Stimulated activated CD4-positive, alpha-beta T cell treated with anti-CD3 and anti-CD28 coated beads, Interleukin-4, amount 100 ng/mL, for 24 hours (primary cell): ENCODE measurements around the gene C1orf115.
"Not testable (repeated sequence)": the region's sequence is repeated elsewhere in the genome, so short reads cannot be mapped to it uniquely, and the experiment has no call there.

Experiments
- DNase-seq: peaks from one replicate; pipeline ENCODE4 v3.0.0-alpha.2; 2020

The C1orf115 gene

GRCh38 chr1:220730486-220730885 is 40.3 kb downstream of the C1orf115 start:
- DNase-seq = no peak

DNA sequence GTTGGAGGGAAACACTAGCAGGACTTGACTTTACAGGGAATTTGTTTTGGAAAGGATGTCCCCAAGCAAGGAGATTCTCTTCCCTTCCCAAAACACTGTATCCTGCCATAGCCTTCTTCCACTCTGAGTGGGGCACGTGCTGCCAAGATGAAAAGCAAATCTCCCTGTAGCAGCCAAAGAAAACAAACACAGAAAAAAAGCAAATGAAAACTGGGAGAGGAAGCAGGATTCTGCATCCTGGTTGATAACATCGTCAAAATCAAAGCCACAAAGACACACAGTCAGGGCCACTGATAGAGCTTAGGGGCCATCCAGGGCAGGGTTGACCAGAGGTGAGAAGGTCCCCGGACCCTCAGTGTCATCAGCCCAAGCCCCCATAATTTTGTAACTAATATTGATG is 42.0 kb downstream of the C1orf115 start:
- no peak for DNase-seq

GRCh38 chr1:220732621-220733020 is 42.5 kb downstream of the C1orf115 start:
- DNase-seq = no peak

DNA sequence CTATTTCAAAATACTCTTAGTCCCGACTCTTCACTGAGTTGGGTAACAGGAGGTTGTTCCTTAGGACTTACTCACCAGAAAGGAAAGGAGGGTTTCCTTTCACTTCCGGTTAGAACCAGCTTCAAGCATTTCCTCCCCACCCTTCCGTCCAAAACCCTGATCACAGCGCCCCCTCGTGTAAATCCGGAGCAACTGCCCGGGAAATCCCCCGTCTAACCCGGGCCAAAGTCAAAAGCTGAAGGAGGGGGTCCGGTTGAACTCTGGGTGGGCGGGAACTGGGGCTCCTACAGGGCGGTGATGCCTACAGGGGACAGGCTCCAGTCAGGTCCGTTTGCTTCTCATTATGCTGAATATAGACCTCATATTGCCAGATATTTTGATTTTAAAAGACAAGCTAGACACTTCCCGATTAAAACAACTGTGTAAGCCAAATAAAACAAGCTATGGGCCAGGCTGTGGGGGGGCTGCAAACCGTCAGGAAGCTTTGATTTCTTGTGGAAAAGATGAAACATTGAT is 43.0 kb downstream of the C1orf115 start:
- peak; percentile 78 for DNase-seq

- DNase-seq = no peak
These were observed 44.6 kb downstream of the C1orf115 start for GRCh38 chr1:220734571-220735326.

DNA sequence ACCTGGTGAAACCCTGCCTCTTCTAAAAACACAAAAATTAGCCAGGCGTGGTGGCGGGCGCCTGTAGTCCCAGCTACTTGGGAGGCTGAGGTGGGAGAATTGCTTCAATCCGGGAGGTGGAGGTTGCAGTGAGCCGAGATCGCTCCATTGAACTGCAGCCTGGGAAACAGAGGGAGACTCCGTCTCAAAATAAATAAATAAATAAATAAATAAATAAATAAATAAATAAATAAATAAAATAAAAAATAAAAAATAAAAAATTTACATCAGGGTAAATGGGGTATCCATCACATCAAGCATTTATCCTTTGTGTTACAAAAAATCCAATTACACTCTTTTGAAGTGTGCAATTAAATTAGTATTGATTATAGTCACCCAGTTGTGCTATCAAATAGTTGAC is 46.1 kb downstream of the C1orf115 start:
- not testable (repeated sequence) for DNase-seq

DNA sequence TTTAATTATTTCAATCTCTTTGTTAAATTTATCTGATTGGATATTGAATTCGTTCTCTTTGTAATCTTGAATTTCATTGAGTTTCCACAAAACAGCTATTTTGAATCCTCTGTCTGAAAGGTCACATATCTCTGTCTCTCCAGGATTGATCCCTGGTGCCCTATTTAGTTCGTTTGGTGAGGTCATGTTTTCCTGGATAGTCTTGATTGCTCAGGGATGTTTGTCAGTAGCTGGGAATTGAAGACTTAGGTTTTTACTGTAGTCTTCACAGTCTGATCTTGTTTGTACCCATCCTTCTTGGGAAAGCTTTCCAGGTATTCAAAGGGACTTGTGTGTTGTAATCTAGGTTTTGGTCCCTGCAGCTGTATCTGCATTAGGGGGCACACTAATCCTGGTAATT is 51.2 kb downstream of the C1orf115 start:
- no peak for DNase-seq

DNA sequence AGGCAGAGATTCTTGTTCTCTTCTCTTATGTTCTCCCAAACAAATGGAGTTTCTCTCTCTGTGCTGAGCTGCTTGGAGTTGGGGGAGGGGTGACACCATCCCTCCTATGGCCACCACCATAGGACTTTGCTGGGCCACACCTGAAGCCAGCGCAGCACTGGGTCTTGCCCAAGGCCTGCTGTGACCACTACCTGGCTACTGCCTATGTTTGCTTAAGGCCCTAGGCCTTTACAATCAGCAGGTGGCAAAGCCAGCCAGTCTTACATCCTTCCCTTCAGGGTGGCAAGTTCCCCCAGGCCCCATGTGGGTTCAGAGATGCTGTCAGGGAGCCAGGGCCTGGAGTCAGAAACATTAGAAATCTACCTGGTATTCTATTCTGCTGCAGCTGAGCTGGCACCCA is 51.7 kb downstream of the C1orf115 start:
- DNase-seq = no peak

GRCh38 chr1:220742520-220742919 is 52.4 kb downstream of the C1orf115 start:
- no peak for DNase-seq

GRCh38 chr1:220746851-220747250 is 56.7 kb downstream of the C1orf115 start:
- DNase-seq = no peak

DNA sequence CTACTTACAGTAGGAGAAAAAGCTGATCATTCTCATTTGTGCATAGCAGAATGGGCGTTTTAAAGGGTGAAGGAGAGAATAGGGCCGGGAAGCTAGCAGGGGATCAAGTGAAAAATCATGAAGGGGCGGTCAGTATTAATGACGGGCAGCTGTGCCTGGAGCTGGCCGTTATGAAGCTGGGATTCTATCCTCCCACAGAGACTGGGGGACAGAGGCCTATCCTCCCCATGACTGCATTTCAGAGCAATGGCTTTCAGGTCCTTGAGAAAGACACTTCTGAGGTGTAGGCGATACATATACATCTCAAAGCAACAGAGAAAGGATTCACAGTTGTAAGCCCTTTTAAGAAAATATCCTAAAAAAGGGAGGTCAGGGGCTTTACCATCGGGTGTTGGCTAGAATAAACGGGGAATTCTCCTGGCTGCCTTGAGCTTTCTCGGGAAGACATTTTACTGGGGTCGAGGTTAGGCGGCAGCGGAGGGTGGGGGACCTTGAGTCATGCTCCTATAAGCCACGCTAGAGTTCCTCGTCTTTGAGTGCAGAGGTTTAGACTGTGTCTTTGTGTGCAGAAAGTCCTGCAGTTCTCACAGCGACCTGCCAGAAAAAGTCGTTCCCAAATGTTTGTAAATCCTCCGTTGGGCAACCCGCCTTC is 57.4 kb downstream of the C1orf115 start:
- no peak for DNase-seq

DNA sequence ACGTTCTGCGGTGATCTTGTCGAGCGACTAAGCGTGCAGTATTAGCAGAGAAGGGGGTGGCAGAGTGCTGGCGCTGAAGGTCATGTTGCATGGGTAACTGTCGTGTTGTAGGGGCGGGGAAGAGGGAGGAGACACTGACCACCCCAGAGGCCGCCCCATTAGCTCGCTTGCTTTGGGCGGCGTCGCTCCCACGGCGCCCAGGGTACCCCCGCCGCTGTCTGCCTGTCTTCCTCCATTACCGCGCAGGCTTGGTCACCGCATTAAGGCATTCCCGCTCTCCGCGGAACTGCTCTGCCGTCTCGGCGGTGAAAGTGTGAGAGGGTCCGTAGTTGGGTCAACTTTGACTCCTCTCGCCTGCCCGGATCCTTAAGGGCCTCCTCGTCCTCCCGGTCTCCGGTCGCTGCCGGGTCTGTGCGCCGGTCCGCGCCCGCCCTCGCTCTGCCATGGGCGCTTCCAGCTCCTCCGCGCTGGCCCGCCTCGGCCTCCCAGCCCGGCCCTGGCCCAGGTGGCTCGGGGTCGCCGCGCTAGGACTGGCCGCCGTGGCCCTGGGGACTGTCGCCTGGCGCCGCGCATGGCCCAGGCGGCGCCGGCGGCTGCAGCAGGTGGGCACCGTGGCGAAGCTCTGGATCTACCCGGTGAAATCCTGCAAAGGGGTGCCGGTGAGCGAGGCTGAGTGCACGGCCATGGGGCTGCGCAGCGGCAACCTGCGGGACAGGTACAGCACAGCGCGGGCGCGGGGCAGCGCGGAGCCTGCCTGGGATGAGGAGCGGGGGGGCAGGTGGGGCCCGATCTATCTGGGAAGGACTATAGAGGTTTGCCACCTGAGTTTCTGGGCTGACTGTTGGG is 58.1 kb downstream of the C1orf115 start, which contains the start of gene MTARC2:
Gene MTARC2 (plus strand): TSS at position 234 of the 846 bp plus-strand sequence. CDS start 210 bp downstream, at position 444.
- no peak for DNase-seq
